Activated gamma-delta T cell (primary cell): ENCODE results near the gene MAP7.
"Not testable (repeated sequence)": the region's sequence is repeated elsewhere in the genome, so short reads cannot be mapped to it uniquely, and the experiment has no call there.

ENCODE experiments used
- DNase-seq: peaks from one replicate; lab custom pipeline; 2025; lab: John Stamatoyannopoulos, UW

The MAP7 gene

GRCh38 chr6:136503303-136504029 is 46.8 kb downstream of the MAP7 start:
- DNase-seq = no peak

- DNase-seq = no peak
These were observed 47.4 kb downstream of the MAP7 start for GRCh38 chr6:136502786-136503185.

GRCh38 chr6:136501514-136501913 is 48.7 kb downstream of the MAP7 start:
- no peak for DNase-seq

GRCh38 chr6:136501096-136501495 is 49.1 kb downstream of the MAP7 start:
- no peak for DNase-seq

- no peak for DNase-seq
These were observed 49.8 kb downstream of the MAP7 start for GRCh38 chr6:136500414-136500813.

- no peak for DNase-seq
These were observed 50.9 kb downstream of the MAP7 start for GRCh38 chr6:136499370-136499769.

- not testable (repeated sequence) for DNase-seq
These were observed 53.8 kb downstream of the MAP7 start for GRCh38 chr6:136496449-136496848.

GRCh38 chr6:136494710-136495109 is 55.5 kb downstream of the MAP7 start:
- DNase-seq = no peak

GRCh38 chr6:136494059-136494458 is 56.2 kb downstream of the MAP7 start:
- no peak for DNase-seq

- DNase-seq = no peak
These were observed 57.8 kb downstream of the MAP7 start for GRCh38 chr6:136492409-136492808.

- DNase-seq = no peak
These were observed 58.5 kb downstream of the MAP7 start for GRCh38 chr6:136491754-136492153.

- DNase-seq = no peak
These were observed 59.0 kb downstream of the MAP7 start for GRCh38 chr6:136491251-136491650.

- not testable (repeated sequence) for DNase-seq
These were observed 60.6 kb downstream of the MAP7 start for GRCh38 chr6:136489689-136490033.

GRCh38 chr6:136487759-136488425 is 62.3 kb downstream of the MAP7 start:
- DNase-seq = no peak

GRCh38 chr6:136486357-136486756 is 63.9 kb downstream of the MAP7 start:
- no peak for DNase-seq

GRCh38 chr6:136483906-136484305 is 66.3 kb downstream of the MAP7 start:
- no peak for DNase-seq

- not testable (repeated sequence) for DNase-seq
These were observed 67.2 kb downstream of the MAP7 start for GRCh38 chr6:136483005-136483404.

- DNase-seq = no peak
These were observed 72.7 kb downstream of the MAP7 start for GRCh38 chr6:136477548-136477947.

- no peak for DNase-seq
These were observed 74.5 kb downstream of the MAP7 start for GRCh38 chr6:136475686-136476085.

GRCh38 chr6:136474241-136474640 is 76.0 kb downstream of the MAP7 start:
- DNase-seq = no peak

GRCh38 chr6:136471922-136472321 is 78.3 kb downstream of the MAP7 start:
- DNase-seq = no peak

- no peak for DNase-seq
These were observed 78.8 kb downstream of the MAP7 start for GRCh38 chr6:136471372-136471771.

- no peak for DNase-seq
These were observed 80.2 kb downstream of the MAP7 start for GRCh38 chr6:136470044-136470443.

- DNase-seq = no peak
These were observed 81.1 kb downstream of the MAP7 start for GRCh38 chr6:136469154-136469553.
